ENCODE results near the gene GSG1L. TPM values are rescaled to one million over a fixed set of nuclear protein-coding genes. Genes with fewer than 3 reads are reported as not detected.
A peak's percentile ranks its signal among the peaks of the same experiment; 100 is the strongest.
"Not testable (repeated sequence)": the region's sequence is repeated elsewhere in the genome, so short reads cannot be mapped to it uniquely, and the experiment has no call there.

GSG1L gene
- total RNA-seq, 1 donor from 2014 or later, result 1.6 TPM

DNA sequence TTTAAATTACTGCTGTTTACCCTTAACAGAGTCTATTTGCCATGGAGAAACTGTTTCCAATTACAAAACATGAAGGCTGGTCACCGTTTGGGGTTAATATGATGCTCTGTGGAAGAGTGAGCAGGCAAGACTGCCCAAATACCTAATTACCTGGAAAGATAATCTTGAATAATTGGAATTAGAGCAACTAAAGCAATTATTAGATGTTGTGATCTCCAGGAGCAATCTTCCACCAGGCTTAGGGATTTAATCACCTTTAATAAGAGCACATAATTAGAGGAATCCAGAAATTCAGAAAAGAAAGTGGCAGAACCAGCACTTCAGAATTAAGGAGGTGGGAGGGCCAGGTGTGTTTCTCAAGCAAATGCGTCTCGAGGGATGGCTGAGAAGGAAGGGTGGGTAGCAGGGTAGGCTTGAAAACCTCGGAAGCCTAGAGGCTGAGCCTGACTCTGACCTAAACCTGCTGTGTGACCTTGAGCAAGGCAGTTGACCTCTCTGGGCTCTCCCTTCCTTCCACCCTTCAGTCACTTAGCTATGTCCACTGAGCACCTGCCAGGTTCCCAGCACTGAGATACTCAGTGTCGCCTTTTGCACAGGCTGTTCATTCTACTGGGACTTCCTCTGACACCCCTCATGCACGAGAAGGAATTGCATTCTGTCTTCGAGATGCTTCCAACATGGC lies 113.2 kb downstream of the GSG1L start:
- no peak for ATAC-seq
- Histone ChIP-seq H3K36me3 (no peaks in the 10 kb centered on the region), H3K4me3 (no peak overlapping the region), H3K27ac (no peak overlapping the region), H3K4me1 (no peaks in the 10 kb centered on the region), H3K27me3 (no peaks in the 10 kb centered on the region), H3K9me3 (peaks cover 4% of the 10 kb centered on the region)
- TF ChIP-seq, protein P1, sequence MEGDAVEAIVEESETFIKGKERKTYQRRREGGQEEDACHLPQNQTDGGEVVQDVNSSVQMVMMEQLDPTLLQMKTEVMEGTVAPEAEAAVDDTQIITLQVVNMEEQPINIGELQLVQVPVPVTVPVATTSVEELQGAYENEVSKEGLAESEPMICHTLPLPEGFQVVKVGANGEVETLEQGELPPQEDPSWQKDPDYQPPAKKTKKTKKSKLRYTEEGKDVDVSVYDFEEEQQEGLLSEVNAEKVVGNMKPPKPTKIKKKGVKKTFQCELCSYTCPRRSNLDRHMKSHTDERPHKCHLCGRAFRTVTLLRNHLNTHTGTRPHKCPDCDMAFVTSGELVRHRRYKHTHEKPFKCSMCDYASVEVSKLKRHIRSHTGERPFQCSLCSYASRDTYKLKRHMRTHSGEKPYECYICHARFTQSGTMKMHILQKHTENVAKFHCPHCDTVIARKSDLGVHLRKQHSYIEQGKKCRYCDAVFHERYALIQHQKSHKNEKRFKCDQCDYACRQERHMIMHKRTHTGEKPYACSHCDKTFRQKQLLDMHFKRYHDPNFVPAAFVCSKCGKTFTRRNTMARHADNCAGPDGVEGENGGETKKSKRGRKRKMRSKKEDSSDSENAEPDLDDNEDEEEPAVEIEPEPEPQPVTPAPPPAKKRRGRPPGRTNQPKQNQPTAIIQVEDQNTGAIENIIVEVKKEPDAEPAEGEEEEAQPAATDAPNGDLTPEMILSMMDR (IDR thresholded peaks at IDR 0.05), result no peak
- intact Hi-C loops (cut with DNase I), result no loop called here
- DNase-seq, result no peak

DNA sequence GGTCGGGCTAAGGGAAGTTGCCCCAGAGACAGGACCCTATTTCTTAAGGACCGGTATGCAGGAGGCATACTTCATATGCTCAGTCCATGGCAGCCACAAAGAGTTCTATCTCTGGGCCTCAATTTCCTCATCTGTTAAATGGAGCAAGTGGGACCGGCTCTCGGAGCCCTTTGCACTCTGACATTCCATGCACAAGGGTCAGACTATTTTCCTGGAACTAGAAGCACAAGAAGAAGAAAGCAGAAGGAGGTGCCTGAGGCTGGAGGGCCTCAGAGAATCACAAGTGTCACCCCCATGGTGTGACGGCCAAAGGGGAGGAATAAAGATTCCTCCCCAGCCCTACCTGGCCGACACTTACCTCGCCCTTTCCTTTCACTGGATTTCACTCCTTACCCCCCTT lies 115.8 kb downstream of the GSG1L start:
- peak; percentile 63 for ATAC-seq
- intact Hi-C loops (cut with DNase I), result no loop called here
- Histone ChIP-seq H3K9me3 (no peaks in the 10 kb centered on the region), H3K4me1 (no peaks in the 10 kb centered on the region), H3K27ac (no peak overlapping the region), H3K27me3 (peaks cover 6% of the 10 kb centered on the region), H3K4me3 (no peak overlapping the region), H3K36me3 (no peaks in the 10 kb centered on the region)
- TF ChIP-seq, protein P1 (IDR thresholded peaks at IDR 0.05), result no peak
- peak; percentile 23 for DNase-seq

DNA sequence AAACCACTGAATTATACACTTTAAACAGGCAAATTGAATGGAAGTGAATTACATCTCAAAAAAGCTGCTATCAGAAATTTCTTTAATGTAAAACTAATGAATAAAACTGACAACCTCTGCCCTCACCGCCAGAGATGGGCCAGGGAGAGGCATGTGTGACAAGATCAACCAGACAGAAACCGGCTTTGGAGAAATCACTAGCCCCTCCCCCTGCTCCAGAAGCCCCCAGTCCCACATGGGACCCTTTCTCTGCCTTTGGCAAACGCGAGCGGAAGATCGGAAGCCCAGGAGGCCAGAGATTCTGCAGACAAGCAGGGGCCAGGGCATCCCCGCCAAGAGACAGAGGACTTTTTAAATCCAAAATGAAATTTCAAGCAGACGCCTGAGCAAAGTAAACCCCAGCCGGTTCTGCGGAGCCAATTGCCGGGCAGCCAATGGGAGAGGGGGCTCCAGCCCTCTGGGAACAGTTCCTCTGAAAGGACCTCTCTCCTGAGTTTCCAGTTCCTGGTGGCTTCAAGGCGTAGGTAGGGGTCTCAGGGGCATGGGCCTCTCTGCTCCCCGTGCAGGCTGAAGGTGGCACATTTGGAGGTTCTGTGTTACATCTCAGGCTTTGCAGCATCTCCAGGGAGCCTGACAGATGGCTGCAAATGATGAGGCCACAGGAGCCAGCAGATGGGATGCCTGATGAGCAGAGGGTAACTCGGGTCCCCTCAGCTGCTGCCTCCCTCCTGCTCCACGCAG lies 118.1 kb downstream of the GSG1L start:
- H3K4me1 ChIP-seq, result no peaks in the 10 kb centered on the region
- H3K4me3 ChIP-seq, result no peak overlapping the region
- no peaks in the 10 kb centered on the region for H3K9me3 ChIP-seq
- intact Hi-C loops (cut with DNase I), result no loop called here
- no peak for ATAC-seq
- H3K27ac ChIP-seq, result no peak overlapping the region
- TF ChIP-seq, protein P1 (IDR thresholded peaks at IDR 0.05), result no peak
- no peaks in the 10 kb centered on the region for H3K36me3 ChIP-seq
- H3K27me3 ChIP-seq, result peaks cover 6% of the 10 kb centered on the region
- DNase-seq, result peak; percentile 41

GRCh38 chr16:27943766-27944165 lies 119.7 kb downstream of the GSG1L start:
- DNase-seq (no peak), ATAC-seq (no peak)
- H3K27ac ChIP-seq, result no peak overlapping the region
- H3K4me3 ChIP-seq, result no peak overlapping the region
- TF ChIP-seq, protein P1 (IDR thresholded peaks at IDR 0.05), result no peak
- intact Hi-C loops (cut with DNase I), result no loop called here
- no peaks in the 10 kb centered on the region for H3K9me3 ChIP-seq
- H3K27me3 ChIP-seq, result peaks cover 6% of the 10 kb centered on the region
- no peaks in the 10 kb centered on the region for H3K36me3 ChIP-seq
- H3K4me1 ChIP-seq, result no peaks in the 10 kb centered on the region

- H3K27ac ChIP-seq; H3K4me1 ChIP-seq; H3K36me3 ChIP-seq; H3K4me3 ChIP-seq; intact Hi-C loops (cut with DNase I); DNase-seq; H3K27me3 ChIP-seq; ATAC-seq; H3K9me3 ChIP-seq: not testable (repeated sequence)
Observed at GRCh38 chr16:27942071-27942470, 121.4 kb downstream of the GSG1L start.

GRCh38 chr16:27935076-27935475 lies 128.4 kb downstream of the GSG1L start:
- ATAC-seq, result no peak
- no peaks in the 10 kb centered on the region for H3K9me3 ChIP-seq
- intact Hi-C loops (cut with DNase I), result no loop called here
- H3K27ac ChIP-seq, result no peak overlapping the region
- no peaks in the 10 kb centered on the region for H3K36me3 ChIP-seq
- no peak for DNase-seq
- TF ChIP-seq, protein P1 (IDR thresholded peaks at IDR 0.05), result no peak
- H3K4me1 ChIP-seq, result no peaks in the 10 kb centered on the region
- no peak overlapping the region for H3K4me3 ChIP-seq
- H3K27me3 ChIP-seq, result no peaks in the 10 kb centered on the region

Data from upper lobe of right lung (tissue), 1 donor.